Fibroblast of skin of abdomen (primary cell): Measurements from ENCODE around the gene RPP25L.

Experiments
- DNase-seq: peaks from one replicate; pipeline ENCODE4 v3.0.0-alpha.2; 2013

Gene RPP25L

GRCh38 chr9:34611251-34611810 lies 566 bp downstream of the RPP25L start:
- DNase-seq: no peak

- no peak for DNase-seq
These were observed 1.3 kb downstream of the RPP25L start for GRCh38 chr9:34610434-34611206.

GRCh38 chr9:34607331-34607730 lies 4.6 kb downstream of the RPP25L start:
- no peak for DNase-seq

- DNase-seq: no peak
These were observed 5.0 kb downstream of the RPP25L start for GRCh38 chr9:34606905-34607304.

GRCh38 chr9:34606190-34606589 lies 5.7 kb downstream of the RPP25L start:
- no peak for DNase-seq

- peak; percentile 56 for DNase-seq
These were observed 8.2 kb downstream of the RPP25L start for GRCh38 chr9:34603610-34604231.

- no peak for DNase-seq
These were observed 9.8 kb downstream of the RPP25L start for GRCh38 chr9:34601937-34602573.

GRCh38 chr9:34600908-34601307 lies 11.0 kb downstream of the RPP25L start:
- no peak for DNase-seq

GRCh38 chr9:34599546-34599945 lies 12.4 kb downstream of the RPP25L start:
- DNase-seq: no peak

- DNase-seq: no peak
These were observed 17.7 kb downstream of the RPP25L start for GRCh38 chr9:34594177-34594576.

GRCh38 chr9:34592895-34593601 lies 18.8 kb downstream of the RPP25L start:
- DNase-seq: no peak

- no peak for DNase-seq
These were observed 19.7 kb downstream of the RPP25L start for GRCh38 chr9:34591917-34592866.

- peak; percentile 60 for DNase-seq
These were observed 20.5 kb downstream of the RPP25L start for GRCh38 chr9:34591248-34591916.

- DNase-seq: no peak
These were observed 21.3 kb downstream of the RPP25L start for GRCh38 chr9:34590381-34591247.

GRCh38 chr9:34589636-34590380 lies 22.1 kb downstream of the RPP25L start, which contains the start of gene CNTFR:
Gene CNTFR (minus strand): TSS chr9:34589724. CDS start chr9:34568981, 20,743 bp downstream.
- DNase-seq: no peak

GRCh38 chr9:34588671-34589635 lies 22.9 kb downstream of the RPP25L start:
- no peak for DNase-seq

- DNase-seq: no peak
These were observed 24.6 kb downstream of the RPP25L start for GRCh38 chr9:34587271-34587670.
